H1 (cell line): ENCODE data around the gene E2F2. TPM values are rescaled to one million over a fixed set of nuclear protein-coding genes. Genes with fewer than 3 reads are reported as not detected.

Experiments
- CTCF ChIA-PET: fragments of 300-600 bp; sonication (Branson Sonifier 250); formaldehyde crosslinking; loops from one replicate; lab custom pipeline; 2021; ENCODE audit not compliant: partially characterized antibody; lab: Charles Lee
- POLR2A ChIA-PET: fragments of 300-600 bp; sonication (Branson Sonifier 250); formaldehyde crosslinking; loops from one replicate; lab custom pipeline; 2021; ENCODE audit warnings: inconsistent platforms; ENCODE audit not compliant: partially characterized antibody; lab: Charles Lee
- DNase-seq, 2 experiments: peaks; one replicate each; pipeline versions ENCODE4 v3.0.0 to v3.0.0-alpha.2; 2010 to 2022; ENCODE audit warnings: low spot score in 2 of 2, low read depth in 1 of 2, mixed read lengths in 1 of 2
- FAIRE-seq: peaks from 2 replicates; lab custom pipeline; 2011; peaks lifted over from hg19 to GRCh38; lab: Jason Lieb, UNC
- H2AFZ ChIP-seq: 2 replicates; pipeline ENCODE4 v1.8.1; 2012; ENCODE audit warnings: low read length, inconsistent platforms
- H2AK5ac ChIP-seq: 2 replicates; pipeline ENCODE4 v1.6.1; 2013; ENCODE audit warnings: low read depth, low read length
- H2BK120ac ChIP-seq: replicated peaks from 2 replicates; pipeline ENCODE3; 2013; ENCODE audit warnings: low read depth, low read length, inconsistent platforms
- H2BK12ac ChIP-seq: 2 replicates; pipeline ENCODE4 v1.6.1; 2013; ENCODE audit warnings: low read depth, low read length
- H2BK15ac ChIP-seq: 2 replicates; pipeline ENCODE4 v1.6.1; 2013; ENCODE audit warnings: low read length
- H2BK20ac ChIP-seq: 2 replicates; pipeline ENCODE4 v1.6.1; 2013; ENCODE audit warnings: low read length
- H2BK5ac ChIP-seq: 2 replicates; pipeline ENCODE4 v1.6.1; 2013; ENCODE audit warnings: low read depth, low read length
- H3K14ac ChIP-seq: 2 replicates; pipeline ENCODE4 v1.6.1; 2013; ENCODE audit warnings: inconsistent platforms; ENCODE audit not compliant: insufficient read length
- H3K18ac ChIP-seq: 2 replicates; pipeline ENCODE4 v1.6.1; 2013; ENCODE audit warnings: low read length; ENCODE audit errors: extremely low read depth
- H3K23ac ChIP-seq: 2 replicates; pipeline ENCODE4 v1.6.1; 2013; ENCODE audit warnings: inconsistent platforms; ENCODE audit not compliant: insufficient read length
- H3K23me2 ChIP-seq: 2 replicates; pipeline ENCODE4 v1.6.1; 2013; ENCODE audit warnings: low read depth, low read length
- H3K27ac ChIP-seq: 2 replicates; pipeline ENCODE4 v1.6.1; 2011; ENCODE audit warnings: low read depth, low read length, inconsistent platforms
- H3K27me3 ChIP-seq, 4 experiments: replicated peaks in 1 of 4; 1 replicate in 1 of 4; 2 replicates in 3 of 4; pipeline versions ENCODE4 v1.6.1 to v1.8.1; 2011 to 2013; ENCODE audit warnings: low read length in 3 of 4, mild to moderate bottlenecking in 3 of 4, inconsistent platforms in 2 of 4, mixed read lengths in 2 of 4, moderate library complexity in 1 of 4; ENCODE audit not compliant: control insufficient read depth in 3 of 4, insufficient read depth in 3 of 4; ENCODE audit errors: extremely low read depth in 1 of 4
- H3K36me3 ChIP-seq, 4 experiments: 2 replicates each; pipeline versions ENCODE4 v1.6.1 to v1.8.1; 2011 to 2013; ENCODE audit warnings: mild to moderate bottlenecking in 4 of 4, low read length in 3 of 4, moderate library complexity in 2 of 4, control low read depth in 1 of 4, inconsistent platforms in 1 of 4; ENCODE audit not compliant: insufficient read depth in 4 of 4, control insufficient read depth in 2 of 4
- H3K4ac ChIP-seq: replicated peaks from 2 replicates; pipeline ENCODE3; 2013; ENCODE audit warnings: low read length, low read depth, mixed read lengths, inconsistent platforms; ENCODE audit not compliant: insufficient read length
- H3K4me1 ChIP-seq, 4 experiments: replicated peaks in 1 of 4; 1 replicate in 1 of 4; 2 replicates in 3 of 4; pipeline versions ENCODE4 v1.6.1 to v1.8.1; 2011 to 2013; ENCODE audit warnings: low read length in 3 of 4, inconsistent platforms in 2 of 4, mixed read lengths in 1 of 4; ENCODE audit not compliant: insufficient read depth in 4 of 4, control insufficient read depth in 3 of 4
- H3K4me2 ChIP-seq, 2 experiments: 2 replicates each; pipeline versions ENCODE4 v1.6.1 to v1.8.1; 2011 to 2013; ENCODE audit warnings: low read depth in 2 of 2, low read length in 2 of 2, control low read depth in 1 of 2, inconsistent platforms in 1 of 2, mild to moderate bottlenecking in 1 of 2; ENCODE audit not compliant: insufficient read depth in 1 of 2
- H3K4me3 ChIP-seq, 4 experiments: fragments of 200-600, 300-600 bp in 1 of 4; sonication (generic), shearing (Covaris generic), sonication (Bioruptor Twin) in 1 of 4; 2 replicates each; pipeline versions ENCODE4 v1.5.1 to v1.8.1; 2011 to 2016; ENCODE audit warnings: low read length in 4 of 4, low read depth in 3 of 4, control low read depth in 2 of 4, inconsistent platforms in 2 of 4, mild to moderate bottlenecking in 2 of 4, mixed read lengths in 1 of 4, moderate library complexity in 1 of 4; ENCODE audit not compliant: insufficient read depth in 2 of 4; ENCODE audit errors: extremely low read depth in 1 of 4
- H3K56ac ChIP-seq: replicated peaks from 2 replicates; pipeline ENCODE3; 2013; ENCODE audit warnings: low read depth, mild to moderate bottlenecking, mixed read lengths, low read length, inconsistent platforms; ENCODE audit not compliant: insufficient read length
- H3K79me1 ChIP-seq: 2 replicates; pipeline ENCODE4 v1.6.1; 2013; ENCODE audit warnings: low read depth, low read length, control low read depth
- H3K79me2 ChIP-seq, 2 experiments: 2 replicates each; pipeline versions ENCODE4 v1.6.1 to v1.8.1; 2012 to 2013; ENCODE audit warnings: low read length in 2 of 2, mild to moderate bottlenecking in 2 of 2, inconsistent platforms in 1 of 2; ENCODE audit not compliant: insufficient read depth in 2 of 2, control insufficient read depth in 1 of 2
- H3K9ac ChIP-seq, 4 experiments: replicated peaks in 1 of 4; 1 replicate in 1 of 4; 2 replicates in 3 of 4; pipeline versions ENCODE4 v1.6.1 to v1.8.1; 2011 to 2013; ENCODE audit warnings: low read depth in 3 of 4, low read length in 3 of 4, control low read depth in 2 of 4, mild to moderate bottlenecking in 2 of 4, moderate library complexity in 2 of 4, inconsistent platforms in 1 of 4; ENCODE audit errors: extremely low read depth in 1 of 4
- H3K9me3 ChIP-seq, 2 experiments: 2 replicates each; pipeline versions ENCODE4 v1.6.1 to v1.8.1; 2012 to 2013; ENCODE audit warnings: mild to moderate bottlenecking in 2 of 2, moderate library complexity in 2 of 2, control low read depth in 1 of 2, inconsistent platforms in 1 of 2, low read depth in 1 of 2, low read length in 1 of 2, mixed read lengths in 1 of 2; ENCODE audit not compliant: insufficient read depth in 2 of 2
- H4K20me1 ChIP-seq, 2 experiments: replicated peaks in 1 of 2; 2 replicates each; pipeline versions ENCODE3 to v1.8.1; 2011 to 2013; ENCODE audit warnings: inconsistent platforms in 2 of 2, low read length in 2 of 2, mild to moderate bottlenecking in 1 of 2; ENCODE audit not compliant: insufficient read depth in 2 of 2, control insufficient read depth in 1 of 2
- H4K5ac ChIP-seq: 2 replicates; pipeline ENCODE4 v1.6.1; 2013; ENCODE audit warnings: low read length, low read depth, mixed read lengths, inconsistent platforms; ENCODE audit not compliant: insufficient read length
- H4K8ac ChIP-seq: 2 replicates; pipeline ENCODE4 v1.8.0; 2013; ENCODE audit warnings: mild to moderate bottlenecking, moderate library complexity, low read length, inconsistent platforms; ENCODE audit not compliant: insufficient read depth; ENCODE audit errors: extremely low read depth
- H4K91ac ChIP-seq: replicated peaks from 2 replicates; pipeline ENCODE3; 2013; ENCODE audit warnings: low read length, mixed read lengths, inconsistent platforms; ENCODE audit not compliant: insufficient read length
- CBX8 ChIP-seq: fragments of 300-800, 300-1000 bp; sonication (generic); IDR thresholded peaks from 2 replicates; pipeline ENCODE4 v1.7.1; 2016; ENCODE audit warnings: low read depth, low read length, borderline replicate concordance
- CHD1 ChIP-seq: IDR thresholded peaks from 2 replicates; pipeline ENCODE4 v1.6.1; 2012; ENCODE audit warnings: low read depth, low read length, improper control_type of control experiment
- EGR1 ChIP-seq: IDR thresholded peaks from 2 replicates; pipeline ENCODE4 v1.6.1; 2011; ENCODE audit warnings: low read depth, low read length, borderline replicate concordance
- EZH2 ChIP-seq: fragments of 200-600 bp; sonication (generic); IDR thresholded peaks from 2 replicates; pipeline ENCODE4 v1.7.1; 2012; ENCODE audit warnings: low read depth, mild to moderate bottlenecking, moderate library complexity, low read length, inconsistent platforms; ENCODE audit not compliant: severe bottlenecking
- JUN ChIP-seq: IDR thresholded peaks from 2 replicates; pipeline ENCODE4 v1.6.1; 2011; ENCODE audit warnings: low read depth, mild to moderate bottlenecking, improper control_type of control experiment, low read length
- KDM4A ChIP-seq: IDR thresholded peaks from one replicate; pipeline ENCODE4 v1.7.1; 2012; ENCODE audit warnings: low read depth, mild to moderate bottlenecking, moderate library complexity, low read length, inconsistent platforms; ENCODE audit not compliant: severe bottlenecking
- MAFK ChIP-seq: IDR thresholded peaks from 2 replicates; pipeline ENCODE4 v1.6.1; 2012; ENCODE audit warnings: low read depth, mild to moderate bottlenecking, improper control_type of control experiment, low read length
- SAP30 ChIP-seq: fragments of 300-600 bp; sonication (generic); IDR thresholded peaks from 2 replicates; pipeline ENCODE4 v1.7.1; 2012; ENCODE audit warnings: low read length, moderate library complexity, mild to moderate bottlenecking, inconsistent platforms; ENCODE audit not compliant: insufficient read depth, insufficient replicate concordance
- SP1 ChIP-seq: IDR thresholded peaks from 2 replicates; pipeline ENCODE4 v1.6.1; 2011; ENCODE audit warnings: low read depth, low read length
- TAF1 ChIP-seq: IDR thresholded peaks from 2 replicates; pipeline ENCODE4 v1.6.1; 2011; ENCODE audit warnings: mild to moderate bottlenecking, low read depth, low read length
- TCF12 ChIP-seq: IDR thresholded peaks from 2 replicates; pipeline ENCODE4 v1.6.1; 2011; ENCODE audit warnings: low read depth, mild to moderate bottlenecking, low read length
- WGBS, 2 experiments: shearing (Covaris generic) in 1 of 2; methylation state at CpG; one replicate each; pipeline versions ENCODE4 v1.1.6 to v1.1.7; 2013 to 2015; ENCODE audit warnings: low lambda C conversion rate in 2 of 2, mixed read lengths in 2 of 2, inconsistent platforms in 1 of 2, low coverage in 1 of 2, missing lambda C conversion rate in 1 of 2; ENCODE audit not compliant: insufficient replicate concordance in 2 of 2, insufficient coverage in 1 of 2, insufficient read length in 1 of 2; ENCODE audit errors: extremely low coverage in 1 of 2, missing lambda C conversion rate in 1 of 2; 5-methylcytosine and 5-hydroxymethylcytosine counted together
- polyA plus RNA-seq, 7 experiments: library from polyadenylated mRNA; depleted of rRNA in 3 of 7; stranded (reverse) in 5 of 7; unstranded in 2 of 7; fragments of >200 nt in 5 of 7; fragments of 200-250 nt in 2 of 7; gene quantifications; 1 replicate in 5 of 7; 2 replicates in 1 of 7; 4 replicates in 1 of 7; pipeline versions ENCODE4 v1.2.1 to v1.2.3, GENCODE V29; 2011 to 2013; ENCODE audit warnings: missing spikeins in 2 of 7, mixed read lengths in 2 of 7
- total RNA-seq: library from RNA; stranded (reverse); fragmentation: NEBNext Ultra II Directional; extraction: Animal tissue kit (Norgen Biotek cat#: 25700); gene quantifications from 2 replicates; pipeline ENCODE4 v1.2.1, GENCODE V29; 2021
- TF ChIP-seq, protein P1 (sequence below): IDR thresholded peaks from 2 replicates; pipeline ENCODE4 v1.6.1; 2011; ENCODE audit warnings: low read depth, mild to moderate bottlenecking, low read length; ENCODE audit not compliant: insufficient read depth

The E2F2 gene
- total and polyA plus RNA-seq, 2 of the 8 experiments (the other 6 are each of a cell fraction or from before 2014, with no cell fraction given): 1.8 to 7.0 TPM

DNA sequence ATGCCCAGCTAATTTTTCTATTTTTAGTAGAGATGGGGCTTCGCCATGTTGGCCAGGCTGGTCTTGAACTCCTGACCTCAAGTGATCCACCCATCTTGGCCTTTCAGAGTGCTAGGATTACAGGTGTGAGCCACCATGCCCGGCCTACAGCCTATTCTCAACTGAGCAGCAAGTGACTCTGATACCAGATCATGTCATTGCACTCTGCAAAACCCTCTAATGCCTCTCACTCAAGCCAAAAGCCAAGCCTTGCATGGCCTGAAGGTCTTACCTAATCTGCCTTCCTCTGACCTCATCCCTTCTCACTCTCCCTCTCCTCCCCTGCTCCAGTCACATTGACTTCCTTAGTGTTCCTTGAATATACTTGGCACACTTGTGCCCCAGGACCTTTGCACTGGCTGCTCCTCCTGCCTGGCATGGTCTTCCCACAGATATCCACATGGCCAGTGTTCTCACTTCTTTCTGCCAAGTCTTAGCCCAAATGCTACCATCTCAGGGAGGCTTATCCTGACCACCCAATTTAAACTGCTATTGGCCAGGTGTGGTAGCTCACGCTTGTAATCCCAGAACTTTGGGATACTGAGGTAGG lies 38.8 kb downstream of the E2F2 start:
- no peak overlapping the region for H2AFZ ChIP-seq
- H3K4me1 ChIP-seq: no peaks in the 10 kb centered on the region
- H4K20me1 ChIP-seq: no peaks in the 10 kb centered on the region
- H2BK15ac ChIP-seq: peak overlapping the region; percentile 16; the same call in 1 of the 2 replicates
- H3K79me1 ChIP-seq: no peaks in the 10 kb centered on the region
- H2BK5ac ChIP-seq: no peak overlapping the region
- no peak overlapping the region for H2BK120ac ChIP-seq
- H3K27me3 ChIP-seq: no peaks in the 10 kb centered on the region
- 0 out of 2 replicates have a peak overlapping the region, but pooled peaks have one; percentile 24 for H2AK5ac ChIP-seq
- POLR2A ChIA-PET: interaction anchor here (1.4 kb wide), 1 partner anchor 40 kb away, joined by 3 read pairs; no protein-coding TSS in a partner anchor
- no peaks in the 10 kb centered on the region for H3K23me2 ChIP-seq
- CTCF ChIA-PET: interaction anchor here (0.7 to 11.5 kb wide), 2 partner anchors 22 to 33 kb away, joined by 3 to 230 read pairs; partner anchors contain the start of gene E2F2
- H3K36me3 ChIP-seq: no peaks in the 10 kb centered on the region
- no peak overlapping the region for H3K23ac ChIP-seq
- H3K4ac ChIP-seq: no peak overlapping the region
- no peak overlapping the region for H4K8ac ChIP-seq
- H3K18ac ChIP-seq: no peak overlapping the region
- H3K9ac ChIP-seq: no peak overlapping the region; a peak in 1 of 7 replicates
- H3K9me3 ChIP-seq: no peaks in the 10 kb centered on the region
- H3K4me3 ChIP-seq: no peak overlapping the region
- H4K91ac ChIP-seq: no peak overlapping the region
- H3K4me2 ChIP-seq: no peak overlapping the region
- H3K79me2 ChIP-seq: no peaks in the 10 kb centered on the region
- DNase-seq: no peak
- 83% methylated on average over 3 of the region's 3 CpGs; no CpG with 5 or more reads in 1 of the 2 experiments for WGBS, 2 experiments
- no peak overlapping the region for H3K56ac ChIP-seq
- no peak overlapping the region for H4K5ac ChIP-seq
- H2BK20ac ChIP-seq: no peak overlapping the region
- H2BK12ac ChIP-seq: no peak overlapping the region
- no peak overlapping the region for H3K14ac ChIP-seq
- H3K27ac ChIP-seq: no peak overlapping the region
- no peak for FAIRE-seq
- TF ChIP-seq EZH2: no peak
- no peak for TF ChIP-seq SAP30
- no peak for TF ChIP-seq JUN
- no peak for TF ChIP-seq TCF12
- TF ChIP-seq, protein P1, sequence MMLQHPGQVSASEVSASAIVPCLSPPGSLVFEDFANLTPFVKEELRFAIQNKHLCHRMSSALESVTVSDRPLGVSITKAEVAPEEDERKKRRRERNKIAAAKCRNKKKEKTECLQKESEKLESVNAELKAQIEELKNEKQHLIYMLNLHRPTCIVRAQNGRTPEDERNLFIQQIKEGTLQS: no peak
- no peak for TF ChIP-seq SP1
- no peak for TF ChIP-seq CHD1
- TF ChIP-seq EGR1: no peak
- TF ChIP-seq TAF1: no peak
- TF ChIP-seq KDM4A: no peak
- TF ChIP-seq CBX8: no peak
- TF ChIP-seq MAFK: no peak
